ENCODE measurements around the gene LRMDA.

Gene LRMDA

GRCh38 chr10:76316234-76316633 is 884.8 kb downstream of the LRMDA start:
- no peak for TF ChIP-seq CTCF (conservative IDR thresholded peaks at IDR 0.05; ENCODE audit: low read depth, low read length)
- no peak overlapping the region for H3K4me3 ChIP-seq (ENCODE audit: low read depth, low read length)
- no peak for DNase-seq (ENCODE audit: low read depth)

- no peak for DNase-seq (ENCODE audit: low read depth)
- TF ChIP-seq CTCF (conservative IDR thresholded peaks at IDR 0.05; ENCODE audit: low read depth, low read length), result no peak
- no peak overlapping the region for H3K4me3 ChIP-seq (ENCODE audit: low read depth, low read length)
Measured at GRCh38 chr10:76317078-76317477, 885.7 kb downstream of the LRMDA start.

DNA sequence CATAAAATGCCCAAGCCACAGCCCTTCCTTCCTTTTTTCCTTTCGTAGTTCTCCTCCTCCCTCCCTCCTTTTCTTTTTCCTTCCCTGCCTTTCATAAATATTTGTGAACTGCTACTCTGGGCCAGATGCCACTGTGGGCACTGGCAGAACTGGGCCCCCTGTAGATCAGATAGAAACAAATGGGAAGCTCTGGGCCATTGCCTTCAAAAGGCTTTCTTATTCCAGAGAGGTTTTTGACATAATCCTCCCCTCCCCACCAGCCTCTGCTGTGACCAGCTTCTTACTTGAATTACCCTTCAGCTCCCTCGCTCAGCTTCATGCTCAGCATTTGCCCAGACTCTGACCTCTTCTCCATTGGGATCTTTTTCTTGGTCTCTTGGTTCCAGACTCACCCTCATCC is 886.8 kb downstream of the LRMDA start:
- TF ChIP-seq CTCF (conservative IDR thresholded peaks at IDR 0.05; ENCODE audit: low read depth, low read length), result no peak
- DNase-seq (ENCODE audit: low read depth), result no peak
- no peak overlapping the region for H3K4me3 ChIP-seq (ENCODE audit: low read depth, low read length)

DNA sequence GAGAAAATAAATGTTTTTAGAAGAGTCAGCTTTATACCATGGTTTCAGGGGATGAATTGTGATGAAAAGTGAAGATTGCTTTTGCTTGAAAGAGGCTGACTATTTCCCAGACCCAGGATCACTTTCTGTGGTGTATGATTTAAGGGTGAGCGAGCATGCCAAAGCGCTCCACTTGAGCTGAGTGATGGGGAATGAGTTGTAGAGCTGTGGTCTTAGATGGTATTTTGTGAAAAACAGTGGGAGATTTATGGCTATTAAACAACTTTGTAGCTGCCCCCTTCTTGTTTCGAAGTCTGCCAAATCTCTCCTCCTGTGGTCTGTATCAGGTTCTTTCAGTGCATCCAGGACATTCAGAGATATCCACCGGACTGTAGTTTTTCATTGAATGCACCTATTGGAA is 888.2 kb downstream of the LRMDA start:
- TF ChIP-seq CTCF (conservative IDR thresholded peaks at IDR 0.05; ENCODE audit: low read depth, low read length), result no peak
- H3K4me3 ChIP-seq (ENCODE audit: low read depth, low read length), result no peak overlapping the region
- DNase-seq (ENCODE audit: low read depth), result no peak

- TF ChIP-seq CTCF (conservative IDR thresholded peaks at IDR 0.05; ENCODE audit: low read depth, low read length), result no peak
- H3K4me3 ChIP-seq (ENCODE audit: low read depth, low read length), result no peak overlapping the region
- DNase-seq (ENCODE audit: low read depth), result no peak
Measured at GRCh38 chr10:76324283-76324682, 892.9 kb downstream of the LRMDA start.

DNA sequence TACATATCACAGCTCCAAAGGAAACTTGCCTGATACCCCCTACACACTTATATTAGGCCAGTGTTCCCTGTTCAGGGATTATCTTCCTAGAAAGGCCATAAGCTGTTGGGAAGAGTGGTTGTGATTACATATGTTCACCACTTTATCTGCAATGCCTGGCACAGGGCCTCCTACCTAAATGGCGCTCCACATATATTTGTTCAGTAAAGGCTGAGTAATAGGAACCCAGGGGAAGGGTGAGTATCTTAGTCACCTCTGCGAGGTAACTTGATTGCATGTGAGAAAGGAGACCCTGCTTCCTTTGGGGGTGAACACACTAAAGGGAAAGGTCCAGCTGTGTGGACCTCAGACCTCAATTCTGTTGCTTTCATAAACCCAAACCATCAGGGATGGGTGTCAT is 896.0 kb downstream of the LRMDA start:
- TF ChIP-seq CTCF (conservative IDR thresholded peaks at IDR 0.05; ENCODE audit: low read depth, low read length), result no peak
- no peak overlapping the region for H3K4me3 ChIP-seq (ENCODE audit: low read depth, low read length)
- DNase-seq (ENCODE audit: low read depth), result no peak

DNA sequence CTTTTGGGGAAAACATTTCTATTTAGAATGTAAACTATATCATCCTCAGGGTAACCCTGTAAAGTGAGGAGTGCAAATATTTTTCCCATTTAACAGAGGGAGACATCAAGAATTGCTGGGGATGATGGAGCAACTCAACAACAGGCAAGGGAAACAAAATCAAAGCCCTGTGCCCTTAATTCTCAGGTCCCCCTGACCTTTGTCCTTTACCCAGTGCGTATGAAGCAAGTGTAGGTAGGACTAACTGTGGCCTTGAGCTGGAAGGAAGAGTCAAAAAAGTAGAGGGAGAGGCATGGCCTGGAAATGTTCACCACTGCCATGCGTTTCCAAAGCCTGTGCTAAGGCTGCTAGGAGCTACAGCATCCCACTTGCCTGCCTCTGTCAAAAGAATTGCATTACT is 896.9 kb downstream of the LRMDA start:
- no peak overlapping the region for H3K4me3 ChIP-seq (ENCODE audit: low read depth, low read length)
- TF ChIP-seq CTCF (conservative IDR thresholded peaks at IDR 0.05; ENCODE audit: low read depth, low read length), result no peak
- no peak for DNase-seq (ENCODE audit: low read depth)
